PFSK-1 (cell line): Measurements from ENCODE around the gene KSR2.

Source experiments
- FOXP2 ChIP-seq: optimal IDR thresholded peaks from 2 replicates; pipeline ENCODE3; 2011; ENCODE audit warnings: borderline replicate concordance, control low read depth, inconsistent platforms; ENCODE audit not compliant: insufficient read depth; ENCODE audit errors: extremely low read length, extremely low read depth
- POLR2AphosphoS5 ChIP-seq: IDR thresholded peaks from 2 replicates; pipeline ENCODE4 v1.6.1; 2012; ENCODE audit warnings: low read depth, mild to moderate bottlenecking, control low read depth, low read length, moderate library complexity
- REST ChIP-seq, 2 experiments: IDR thresholded peaks; 2 replicates each; pipeline versions ENCODE4 v1.6.1 to v1.8.0; 2011 to 2012; ENCODE audit warnings: low read depth in 2 of 2, low read length in 2 of 2, control low read depth in 1 of 2, inconsistent platforms in 1 of 2, mild to moderate bottlenecking in 1 of 2, moderate library complexity in 1 of 2; ENCODE audit not compliant: insufficient read depth in 1 of 2
- TAF1 ChIP-seq: IDR thresholded peaks from 2 replicates; pipeline ENCODE4 v1.6.1; 2012; ENCODE audit warnings: low read length, control low read depth, borderline replicate concordance; ENCODE audit not compliant: insufficient read depth

- TF ChIP-seq REST (IDR thresholded peaks at IDR 0.05; ENCODE audit: insufficient read depth in 1 of 2, low read depth in 2 of 2, low read length in 2 of 2) (no peak), POLR2AphosphoS5 (no peak), FOXP2 (no peak), TAF1 (no peak)
Observed at GRCh38 chr12:117901631-117902030, 67.2 kb downstream of the KSR2 start.
